Measurements from ENCODE around the gene TXNL4A. TPM values are rescaled to one million over a fixed set of nuclear protein-coding genes. Genes with fewer than 3 reads are reported as not detected.
A peak's percentile ranks its signal among the peaks of the same experiment; 100 is the strongest.
"Not testable (repeated sequence)": the region's sequence is repeated elsewhere in the genome, so short reads cannot be mapped to it uniquely, and the experiment has no call there.

TXNL4A gene
- total RNA-seq, 1 experiment from 2014 or later: 158 TPM

GRCh38 chr18:80004600-80005342 lies 16.4 kb upstream of the TXNL4A start:
- no peak for DNase-seq (ENCODE audit: low read depth, low spot score)
- in situ Hi-C loops (cut with HindIII; ENCODE audit: low pct_unique_long_range_greater_than_20kb, low sequenced_read_pairs): no loop called here

GRCh38 chr18:80002468-80002867 lies 14.1 kb upstream of the TXNL4A start:
- no peak for DNase-seq (ENCODE audit: low read depth, low spot score)
- in situ Hi-C loops (cut with HindIII; ENCODE audit: low pct_unique_long_range_greater_than_20kb, low sequenced_read_pairs): no loop called here

GRCh38 chr18:80000877-80001276 lies 12.5 kb upstream of the TXNL4A start:
- in situ Hi-C loops (cut with HindIII; ENCODE audit: low pct_unique_long_range_greater_than_20kb, low sequenced_read_pairs): no loop called here
- DNase-seq (ENCODE audit: low read depth, low spot score): no peak

GRCh38 chr18:79999701-80000100 lies 11.3 kb upstream of the TXNL4A start:
- in situ Hi-C loops (cut with HindIII; ENCODE audit: low pct_unique_long_range_greater_than_20kb, low sequenced_read_pairs); DNase-seq (ENCODE audit: low read depth, low spot score): not testable (repeated sequence)

- in situ Hi-C loops (cut with HindIII; ENCODE audit: low pct_unique_long_range_greater_than_20kb, low sequenced_read_pairs): no loop called here
- DNase-seq (ENCODE audit: low read depth, low spot score): no peak
These were observed 3.1 kb upstream of the TXNL4A start for GRCh38 chr18:79991494-79991893.

- no peak for DNase-seq (ENCODE audit: low read depth, low spot score)
- in situ Hi-C loops (cut with HindIII; ENCODE audit: low pct_unique_long_range_greater_than_20kb, low sequenced_read_pairs): no loop called here
These were observed 783 bp upstream of the TXNL4A start for GRCh38 chr18:79989195-79989497.

- in situ Hi-C loops (cut with HindIII; ENCODE audit: low pct_unique_long_range_greater_than_20kb, low sequenced_read_pairs): no loop called here
- DNase-seq (ENCODE audit: low read depth, low spot score): peak; percentile 46
These were observed 302 bp downstream of the TXNL4A start for GRCh38 chr18:79988071-79988450.

- in situ Hi-C loops (cut with HindIII; ENCODE audit: low pct_unique_long_range_greater_than_20kb, low sequenced_read_pairs): no loop called here
- DNase-seq (ENCODE audit: low read depth, low spot score): no peak
These were observed 797 bp downstream of the TXNL4A start for GRCh38 chr18:79987566-79987965.

GRCh38 chr18:79986726-79987125 lies 1.6 kb downstream of the TXNL4A start:
- in situ Hi-C loops (cut with HindIII; ENCODE audit: low pct_unique_long_range_greater_than_20kb, low sequenced_read_pairs): no loop called here
- no peak for DNase-seq (ENCODE audit: low read depth, low spot score)

- in situ Hi-C loops (cut with HindIII; ENCODE audit: low pct_unique_long_range_greater_than_20kb, low sequenced_read_pairs): no loop called here
These were observed 3.2 kb downstream of the TXNL4A start for GRCh38 chr18:79985172-79985571.

GRCh38 chr18:79983793-79984192 lies 4.6 kb downstream of the TXNL4A start:
- in situ Hi-C loops (cut with HindIII; ENCODE audit: low pct_unique_long_range_greater_than_20kb, low sequenced_read_pairs): no loop called here
- DNase-seq (ENCODE audit: low read depth, low spot score): no peak

More at GRCh38 chr18:79985172-79985571, 3.2 kb downstream of the TXNL4A start:
- DNase-seq (ENCODE audit: low read depth, low spot score): no peak

GRCh38 chr18:79983253-79983652 lies 5.1 kb downstream of the TXNL4A start:
- no peak for DNase-seq (ENCODE audit: low read depth, low spot score)
- in situ Hi-C loops (cut with HindIII; ENCODE audit: low pct_unique_long_range_greater_than_20kb, low sequenced_read_pairs): no loop called here

GRCh38 chr18:79982736-79983135 lies 5.6 kb downstream of the TXNL4A start:
- in situ Hi-C loops (cut with HindIII; ENCODE audit: low pct_unique_long_range_greater_than_20kb, low sequenced_read_pairs): no loop called here
- DNase-seq (ENCODE audit: low read depth, low spot score): peak; percentile 32

GRCh38 chr18:79980585-79980984 lies 7.8 kb downstream of the TXNL4A start:
- no peak for DNase-seq (ENCODE audit: low read depth, low spot score)
- in situ Hi-C loops (cut with HindIII; ENCODE audit: low pct_unique_long_range_greater_than_20kb, low sequenced_read_pairs): no loop called here

- in situ Hi-C loops (cut with HindIII; ENCODE audit: low pct_unique_long_range_greater_than_20kb, low sequenced_read_pairs): no loop called here
These were observed 8.5 kb downstream of the TXNL4A start for GRCh38 chr18:79979843-79980242.

GRCh38 chr18:79975985-79976680 lies 12.2 kb downstream of the TXNL4A start:
- no peak for DNase-seq (ENCODE audit: low read depth, low spot score)
- in situ Hi-C loops (cut with HindIII; ENCODE audit: low pct_unique_long_range_greater_than_20kb, low sequenced_read_pairs): no loop called here

More at GRCh38 chr18:79979843-79980242, 8.5 kb downstream of the TXNL4A start:
- no peak for DNase-seq (ENCODE audit: low read depth, low spot score)

GRCh38 chr18:79975043-79975442 lies 13.3 kb downstream of the TXNL4A start:
- no peak for DNase-seq (ENCODE audit: low read depth, low spot score)
- in situ Hi-C loops (cut with HindIII; ENCODE audit: low pct_unique_long_range_greater_than_20kb, low sequenced_read_pairs): no loop called here

- no peak for DNase-seq (ENCODE audit: low read depth, low spot score)
- in situ Hi-C loops (cut with HindIII; ENCODE audit: low pct_unique_long_range_greater_than_20kb, low sequenced_read_pairs): no loop called here
These were observed 14.2 kb downstream of the TXNL4A start for GRCh38 chr18:79974025-79974654.

GRCh38 chr18:79973517-79973916 lies 14.8 kb downstream of the TXNL4A start:
- DNase-seq (ENCODE audit: low read depth, low spot score): no peak
- in situ Hi-C loops (cut with HindIII; ENCODE audit: low pct_unique_long_range_greater_than_20kb, low sequenced_read_pairs): no loop called here

All from SK-MEL-5 (cell line).